GM04504 (cell line): ENCODE results near the gene WDFY2.

Experiments
- DNase-seq: peaks from one replicate; pipeline ENCODE4 v3.0.0-alpha.2; 2012; ENCODE audit warnings: low read depth

The WDFY2 gene

DNA sequence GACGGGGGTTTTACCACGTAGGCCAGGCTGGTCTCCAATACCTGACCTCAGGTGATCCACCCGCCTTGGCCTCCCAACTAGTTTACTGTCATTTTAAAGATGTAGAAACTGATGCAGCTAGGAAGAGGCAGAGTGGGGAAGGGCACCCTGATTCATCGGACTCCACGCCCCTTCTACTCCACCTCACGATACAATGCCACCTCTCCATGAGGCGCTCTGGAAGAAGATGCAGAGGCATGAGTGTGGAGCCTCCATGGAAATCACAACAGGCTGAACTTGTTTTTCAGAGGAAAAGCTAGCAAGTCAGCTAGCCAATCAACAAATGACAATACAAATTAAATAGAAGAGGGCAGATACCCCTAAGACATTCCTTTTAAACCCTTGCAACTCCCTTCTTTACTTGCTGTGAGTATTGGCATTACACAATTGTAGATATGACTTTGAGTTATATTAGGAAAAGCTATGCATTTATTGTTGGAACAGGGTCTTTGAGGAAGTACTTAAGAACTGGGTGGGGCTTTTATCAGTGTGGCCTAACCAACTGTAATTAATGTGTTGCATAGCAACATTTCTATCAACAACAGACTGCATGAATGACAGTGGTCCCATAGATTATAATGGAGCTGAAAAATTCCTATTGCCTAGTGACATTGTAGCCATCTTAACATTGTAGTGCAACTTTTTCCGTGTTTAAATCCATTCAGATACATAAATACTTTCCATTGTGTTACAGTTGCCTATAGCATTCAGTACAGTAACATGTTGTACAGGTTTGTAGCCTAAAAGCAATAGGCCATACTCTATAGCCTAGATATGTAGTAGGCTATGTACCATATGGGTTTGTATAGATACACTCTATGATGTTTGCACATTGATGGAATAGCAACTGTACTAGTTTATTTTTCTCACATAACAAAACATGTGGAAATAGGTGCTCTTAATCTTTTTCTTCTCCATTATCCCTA, 17.6 kb downstream of the WDFY2 start:
- DNase-seq, result no peak

DNA sequence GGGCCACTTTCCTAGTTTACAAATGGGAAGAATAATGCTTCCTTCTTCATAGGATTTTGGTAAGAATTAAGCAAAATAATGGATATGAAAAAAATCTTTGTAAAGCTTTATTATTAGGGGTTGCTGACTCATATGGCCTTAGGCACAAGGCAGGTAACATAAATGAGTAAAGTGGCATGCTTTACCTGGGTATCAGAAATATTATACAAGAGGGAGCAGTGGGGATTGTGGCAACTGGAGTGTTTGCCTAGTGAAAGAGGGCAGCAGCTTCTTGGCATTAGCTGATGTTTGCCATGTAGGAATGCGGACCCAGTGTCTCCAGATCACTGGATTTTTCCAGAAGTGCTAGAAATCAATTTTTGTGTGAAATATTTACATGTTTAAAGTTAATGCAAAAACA, 19.5 kb downstream of the WDFY2 start:
- DNase-seq, result no peak

DNA sequence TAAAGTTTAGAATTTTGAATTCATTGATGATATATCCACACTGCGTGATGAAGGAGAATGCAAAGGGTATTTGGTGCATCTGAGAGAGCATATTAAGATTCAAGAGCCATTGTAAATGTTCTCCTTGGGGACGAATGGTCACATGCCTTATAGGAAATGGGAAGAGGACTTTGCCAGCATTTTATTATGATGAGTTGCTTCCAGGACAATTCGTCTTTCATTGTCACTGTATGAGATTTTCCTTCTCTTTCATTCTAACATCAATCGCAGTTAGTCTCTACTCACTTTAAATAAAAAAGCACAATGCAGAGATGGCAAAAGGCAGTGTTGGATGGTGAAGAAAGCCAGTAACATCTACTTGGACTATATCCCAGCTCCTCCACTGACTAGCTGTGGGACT, 21.4 kb downstream of the WDFY2 start:
- no peak for DNase-seq

DNA sequence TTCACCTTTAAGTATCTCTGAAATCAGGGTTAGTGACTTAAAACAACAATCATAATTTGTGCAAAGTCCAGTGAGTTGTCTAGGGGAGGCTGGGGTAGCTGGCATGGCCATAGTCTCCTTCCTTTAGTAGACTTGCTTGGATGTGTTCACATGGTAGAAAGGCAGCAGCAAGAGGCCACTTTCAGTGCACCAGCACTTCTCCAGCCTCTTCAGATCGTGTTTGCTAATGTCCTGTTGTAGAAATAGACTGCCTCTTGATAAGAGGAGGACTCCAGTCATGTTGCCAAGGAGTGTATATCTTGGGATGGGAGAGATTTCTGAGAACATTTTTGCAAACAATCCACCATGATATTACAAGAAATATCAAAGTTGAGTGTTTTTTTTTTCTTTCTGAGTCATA, 22.9 kb downstream of the WDFY2 start:
- DNase-seq, result no peak

DNA sequence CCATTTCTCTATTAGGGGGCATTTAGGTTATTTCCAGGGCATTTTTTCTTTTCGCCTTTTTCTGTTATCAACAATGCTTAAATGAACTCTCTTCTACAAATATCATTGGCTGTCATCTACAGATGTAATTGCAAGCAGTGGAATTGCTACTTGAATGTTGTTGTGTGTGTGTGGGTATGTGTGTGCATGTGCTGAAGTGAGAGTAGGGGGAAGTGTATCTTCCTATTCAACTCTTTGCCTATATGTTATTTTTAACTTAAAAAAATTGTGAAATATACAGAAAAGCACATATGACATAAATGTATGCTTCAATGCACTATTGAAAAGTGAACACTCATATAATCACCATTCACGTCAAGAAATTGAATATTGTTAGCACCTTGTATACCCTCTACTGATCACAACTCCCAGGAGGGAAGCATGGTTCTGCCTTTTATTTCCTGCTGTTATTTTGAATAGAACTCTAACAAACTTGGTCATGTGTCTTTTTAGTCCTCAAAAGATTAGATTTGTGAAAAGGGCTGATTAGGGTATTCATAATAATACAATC, 24.7 kb downstream of the WDFY2 start:
- no peak for DNase-seq

DNA sequence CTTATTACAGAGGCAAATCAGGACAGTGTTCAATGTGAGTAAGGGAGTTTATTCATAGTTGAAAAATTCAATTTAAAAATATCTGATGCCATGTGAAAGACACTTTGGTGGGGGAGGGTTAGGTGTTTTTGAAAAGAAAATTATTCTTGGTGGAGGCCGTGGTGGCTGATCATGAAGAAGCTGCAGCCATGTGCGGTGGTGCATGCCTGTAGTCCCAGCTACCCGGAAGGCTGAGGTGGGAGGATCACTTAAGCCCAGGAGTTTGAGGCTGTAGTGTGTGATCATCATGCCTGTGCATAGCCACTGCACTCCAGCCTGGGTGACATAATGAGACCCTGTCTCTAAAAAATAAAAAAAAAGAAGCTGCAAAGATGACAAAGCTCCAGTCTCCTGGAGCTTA, 28.6 kb downstream of the WDFY2 start:
- DNase-seq, result no peak

DNA sequence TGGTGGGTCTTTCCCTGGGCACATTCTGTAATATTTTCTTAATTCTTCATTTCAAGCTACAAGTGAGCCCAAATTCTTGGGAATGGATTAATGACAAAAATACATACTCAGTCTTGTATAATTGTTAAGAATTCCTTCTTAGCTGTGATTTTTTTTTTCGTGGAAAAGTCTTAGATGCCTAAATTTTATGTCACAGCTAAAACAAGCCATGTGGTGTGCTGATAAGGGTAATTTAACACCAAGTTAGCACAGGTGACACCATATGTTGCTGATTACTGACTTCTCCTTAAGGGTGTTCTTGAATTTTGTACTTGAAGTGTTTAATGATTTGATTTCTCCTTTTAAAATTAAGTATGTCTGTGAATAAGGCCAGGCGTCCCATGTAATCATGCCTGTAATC, 29.3 kb downstream of the WDFY2 start:
- no peak for DNase-seq

DNA sequence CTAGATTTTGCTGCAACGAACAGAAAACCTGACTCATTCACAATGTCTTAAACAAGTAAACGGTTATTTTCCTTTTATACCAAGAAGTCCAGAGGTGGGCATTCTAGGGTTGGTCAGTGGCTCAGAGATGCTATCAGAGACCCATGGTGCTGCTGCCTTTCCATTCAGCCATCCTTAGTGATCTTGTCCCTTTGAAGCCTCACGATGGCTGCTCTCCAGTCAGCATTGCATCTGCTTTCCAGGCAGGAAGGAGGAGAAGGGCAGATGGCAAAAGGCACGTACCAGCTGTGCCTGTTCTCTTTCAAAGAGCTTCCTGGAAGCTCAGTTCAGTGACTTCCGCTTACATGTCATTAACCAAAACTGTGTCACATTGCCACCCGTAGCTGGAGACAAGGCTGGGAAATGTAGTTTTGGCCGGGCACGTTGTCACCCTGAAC, 30.1 kb downstream of the WDFY2 start:
- no peak for DNase-seq

DNA sequence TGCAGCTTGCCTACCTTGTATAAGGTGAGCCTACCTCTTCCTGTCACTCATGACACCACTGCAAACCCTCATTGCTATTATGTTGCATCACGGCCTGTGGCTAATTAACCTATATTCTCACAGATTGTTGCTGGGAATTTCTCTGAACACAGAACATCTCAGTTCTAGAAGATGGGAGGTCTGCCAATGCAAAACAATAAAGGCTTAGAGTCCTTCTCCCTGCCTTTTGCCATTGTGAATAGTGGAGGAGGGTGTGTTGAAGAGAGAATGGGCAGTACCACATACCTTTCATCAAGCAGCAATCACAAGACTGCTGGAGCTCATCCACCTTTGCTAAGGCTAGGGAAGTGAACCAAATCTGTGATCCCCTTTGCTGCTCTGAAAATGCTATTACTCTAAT, 34.4 kb downstream of the WDFY2 start:
- no peak for DNase-seq

DNA sequence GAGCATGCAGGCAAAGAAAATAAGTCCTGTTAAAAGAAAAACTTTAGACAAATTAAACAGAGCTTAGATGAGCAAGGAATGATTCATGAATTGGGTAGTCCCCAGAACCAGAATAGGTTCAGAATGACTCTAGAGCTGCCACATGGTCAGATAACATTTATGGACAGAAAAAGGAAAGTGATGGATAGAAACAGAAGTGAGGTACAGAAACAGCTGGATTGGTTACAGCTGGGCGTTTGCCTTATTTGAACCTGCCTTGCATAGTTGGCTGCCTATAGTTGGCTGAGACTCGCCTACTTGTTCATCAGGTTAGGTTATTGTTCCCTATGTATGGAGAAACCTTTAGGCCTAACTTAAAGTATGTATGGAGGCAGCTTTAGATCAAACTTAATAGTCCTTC, 35.4 kb downstream of the WDFY2 start:
- DNase-seq, result peak; percentile 66

DNA sequence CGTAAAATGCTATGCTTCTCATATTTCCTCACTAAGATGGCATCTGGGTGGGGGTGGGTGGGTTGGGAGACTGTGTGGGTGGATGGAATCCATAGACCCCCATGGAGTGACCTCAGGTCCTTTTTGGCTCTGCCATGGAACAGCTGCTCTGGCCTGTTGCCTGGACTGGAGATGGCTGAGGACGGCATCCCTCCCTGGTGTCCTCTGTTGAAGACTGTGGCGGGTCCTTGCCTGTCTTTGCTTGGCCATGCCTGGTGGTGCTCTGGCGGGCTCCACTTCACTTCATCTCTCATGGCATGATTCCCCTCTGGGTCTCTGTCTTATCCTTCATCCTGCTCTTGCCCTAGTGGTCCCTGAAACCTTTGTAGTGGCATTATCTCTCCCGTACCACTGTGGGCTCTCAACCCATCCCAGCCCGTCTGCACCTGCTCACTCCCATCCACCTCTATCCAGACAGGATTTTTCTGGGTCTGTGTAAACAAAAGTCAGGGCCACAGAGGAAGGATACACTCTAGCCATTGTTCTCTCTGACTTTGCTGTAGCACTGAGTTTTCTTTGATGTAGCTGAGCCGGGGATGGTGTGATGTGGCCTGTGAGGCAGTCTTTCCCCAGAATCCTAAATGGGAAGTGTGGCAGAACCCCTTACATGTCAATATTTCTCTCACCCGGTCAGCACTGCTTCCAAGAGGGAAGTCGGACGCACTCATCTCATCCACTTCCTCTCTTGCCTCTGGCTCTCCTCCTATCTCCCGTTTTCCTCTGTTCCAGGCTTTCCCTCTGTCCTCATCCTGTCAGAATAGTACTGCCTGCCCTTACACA, 36.1 kb downstream of the WDFY2 start:
- DNase-seq, result no peak

DNA sequence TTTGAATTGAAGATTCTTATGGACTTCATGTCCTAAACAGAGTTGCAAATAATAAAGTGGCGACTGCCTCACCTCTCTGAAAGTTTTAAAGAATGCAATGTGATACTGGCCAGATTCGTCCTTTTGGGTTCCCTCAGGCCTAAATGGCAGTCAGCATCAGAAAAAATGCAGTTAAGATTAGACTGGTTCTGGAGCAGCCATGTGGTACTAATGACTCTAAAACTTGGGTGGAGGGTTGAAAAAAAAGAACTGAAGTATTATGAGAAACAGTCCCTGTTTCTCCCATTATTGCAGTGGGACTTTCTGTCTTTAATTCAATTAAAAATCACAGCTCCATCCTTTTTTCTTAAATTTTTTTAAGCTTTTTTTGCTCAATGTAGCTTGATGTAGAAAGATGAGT, 37.3 kb downstream of the WDFY2 start:
- no peak for DNase-seq

DNA sequence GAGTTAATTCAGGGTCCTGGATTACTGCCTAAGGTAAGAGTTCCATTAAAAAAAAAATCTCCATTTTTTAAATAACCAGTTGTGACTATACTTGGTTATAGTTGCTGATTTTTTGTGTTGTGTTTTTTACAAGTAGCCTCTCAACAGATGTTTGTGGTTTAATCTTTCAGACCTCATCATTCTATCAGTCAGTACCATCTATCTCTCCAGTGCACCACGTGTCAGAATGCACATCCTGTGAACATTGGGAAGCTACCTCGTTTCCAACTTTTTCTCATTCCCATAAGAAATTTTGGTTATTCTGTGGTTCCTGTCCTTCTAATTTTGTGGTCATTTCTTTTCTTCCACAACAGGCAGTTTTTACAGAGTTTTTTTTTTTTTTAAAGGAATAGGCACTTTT, 39.2 kb downstream of the WDFY2 start:
- DNase-seq, result no peak

DNA sequence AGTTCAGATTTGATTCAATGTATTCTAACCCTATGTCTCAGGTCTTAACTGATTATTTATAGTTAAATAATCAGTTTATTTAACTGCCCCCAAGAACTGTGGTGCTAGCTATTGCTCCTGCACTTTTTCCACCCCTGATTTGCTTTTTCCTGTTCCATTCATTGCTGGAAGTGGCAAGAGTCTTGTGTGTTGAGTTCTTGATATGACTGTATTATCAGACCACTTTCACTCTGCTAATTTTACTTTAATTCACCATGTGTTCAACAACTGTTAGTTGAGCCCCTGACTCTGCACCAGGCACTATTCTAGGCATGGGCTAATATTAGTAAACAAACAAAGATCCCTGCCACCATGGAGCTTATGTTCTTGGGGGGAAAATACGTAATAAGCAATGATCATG, 39.9 kb downstream of the WDFY2 start:
- DNase-seq, result no peak

DNA sequence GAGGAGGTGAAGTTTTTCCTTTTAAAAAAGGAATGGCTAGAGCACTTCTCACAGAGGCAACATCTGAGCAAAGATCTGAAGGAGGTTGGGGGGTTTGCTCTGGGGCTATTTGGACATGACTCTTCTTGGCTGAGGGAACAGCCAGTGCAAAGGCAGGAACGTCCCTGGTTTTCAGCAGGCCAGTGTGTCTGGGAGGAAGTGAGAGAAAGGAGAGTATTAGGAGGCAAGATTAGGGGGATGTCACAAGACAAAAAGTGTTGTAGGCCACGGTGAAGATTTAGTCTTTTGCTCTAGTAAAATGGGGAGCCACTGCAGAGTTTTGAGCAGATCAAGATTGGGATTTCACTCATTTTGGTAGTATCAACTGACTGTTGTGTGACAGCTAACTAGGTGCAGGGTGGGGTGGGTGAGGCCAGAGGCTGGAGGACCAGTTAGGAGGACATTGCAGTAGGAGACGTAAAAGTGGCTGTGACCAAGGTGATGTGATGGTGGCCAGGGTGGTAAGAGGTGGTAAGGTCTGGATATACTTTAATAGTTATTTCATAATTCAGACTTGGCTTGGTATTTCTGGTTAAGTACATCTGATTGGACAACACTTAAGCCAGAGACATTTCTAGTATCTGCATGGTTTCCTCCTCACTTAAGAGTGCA, 40.6 kb downstream of the WDFY2 start:
- no peak for DNase-seq

DNA sequence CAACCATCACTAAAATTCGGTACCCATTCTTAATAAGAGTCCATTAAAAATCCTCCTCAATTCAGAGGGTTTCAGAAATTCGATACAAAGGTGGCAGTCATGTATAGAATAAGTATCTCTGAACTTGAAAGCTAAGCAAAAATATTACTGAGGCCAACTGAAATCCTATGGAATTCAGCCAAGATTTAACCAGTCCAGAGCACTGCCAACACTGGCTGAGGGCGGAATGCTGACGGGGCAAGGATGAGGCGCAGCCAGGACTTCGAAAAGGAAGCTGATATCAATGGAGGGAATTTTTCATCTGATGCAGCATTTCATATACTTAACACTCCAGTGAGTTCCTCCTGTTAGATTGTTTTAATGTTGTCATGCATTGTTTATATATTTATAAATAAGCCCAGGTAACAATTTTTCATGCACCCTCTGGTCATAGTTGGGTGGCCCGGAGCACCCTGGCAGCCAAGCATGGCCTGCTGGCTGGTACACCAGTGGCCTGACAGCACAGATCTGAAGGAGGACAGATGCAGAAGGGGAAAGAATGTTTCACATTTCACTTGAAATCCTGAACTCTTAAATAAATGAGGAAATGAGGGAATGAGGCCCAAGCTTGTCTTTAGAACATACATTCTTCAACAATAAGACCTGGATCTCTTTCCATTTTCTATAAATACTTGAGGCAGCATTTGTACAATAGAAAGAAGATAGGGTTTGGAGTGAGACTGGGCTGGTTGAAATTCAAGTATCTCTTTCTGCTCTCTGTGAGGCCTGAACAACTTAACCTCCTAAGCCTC, 41.5 kb downstream of the WDFY2 start:
- DNase-seq, result no peak

DNA sequence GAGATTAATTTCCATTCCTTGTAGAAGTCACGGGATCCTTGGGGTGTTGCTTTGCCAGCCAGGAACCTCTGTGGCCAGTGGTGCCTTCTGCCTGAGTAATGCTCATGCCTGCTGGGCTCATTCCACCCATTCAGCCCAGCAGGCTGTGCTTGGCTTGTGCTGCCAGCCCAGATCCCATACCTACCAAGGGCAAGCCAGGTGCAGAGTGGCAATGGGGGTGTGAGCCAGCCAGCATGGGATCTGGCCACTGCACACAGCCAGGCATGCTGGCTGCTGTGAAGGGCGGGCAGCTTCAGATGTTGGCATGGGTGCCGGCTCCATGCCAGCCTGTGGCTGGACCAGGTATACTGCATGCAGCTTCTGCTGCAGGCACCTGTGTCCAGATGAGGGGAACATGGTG, 42.5 kb downstream of the WDFY2 start:
- DNase-seq, result no peak

DNA sequence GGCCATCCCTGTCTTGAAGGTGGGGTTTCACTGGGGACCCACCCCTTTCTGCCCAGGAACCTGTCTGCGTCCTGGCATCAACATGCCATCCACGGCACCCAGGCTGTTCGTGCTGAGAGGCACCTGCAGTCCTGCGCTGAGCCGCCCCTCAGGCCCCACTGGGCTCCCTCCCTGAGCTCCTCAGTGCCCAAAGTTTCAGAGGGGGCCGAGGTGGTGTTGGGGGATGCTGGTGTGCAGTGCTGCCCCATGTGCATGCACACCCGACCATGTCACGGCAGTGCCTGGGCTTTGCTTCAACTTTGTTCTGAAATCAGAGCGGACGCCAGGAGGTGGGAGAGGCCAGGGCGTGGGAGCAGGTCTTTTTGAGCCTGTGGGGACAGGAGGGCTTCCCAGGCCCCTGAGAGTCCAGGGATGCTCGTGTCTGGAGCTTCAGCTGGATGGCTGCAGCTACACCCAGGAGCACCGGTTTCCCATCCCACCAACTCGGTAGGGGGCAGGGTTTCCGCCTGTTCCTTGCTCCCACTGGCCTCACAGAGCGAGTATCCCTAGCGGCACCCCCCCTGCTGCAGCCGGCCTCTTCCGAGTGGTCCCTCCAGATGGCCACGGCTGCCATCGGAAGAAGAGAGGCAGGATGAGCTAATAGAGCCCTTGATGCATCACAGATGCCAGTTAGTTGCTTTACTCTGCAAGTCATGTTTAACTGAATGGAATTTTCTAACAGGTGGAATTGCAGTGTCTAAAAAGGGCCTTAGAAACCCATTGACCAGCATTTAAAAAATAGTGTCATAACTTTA, 44.0 kb downstream of the WDFY2 start:
- DNase-seq, result no peak

DNA sequence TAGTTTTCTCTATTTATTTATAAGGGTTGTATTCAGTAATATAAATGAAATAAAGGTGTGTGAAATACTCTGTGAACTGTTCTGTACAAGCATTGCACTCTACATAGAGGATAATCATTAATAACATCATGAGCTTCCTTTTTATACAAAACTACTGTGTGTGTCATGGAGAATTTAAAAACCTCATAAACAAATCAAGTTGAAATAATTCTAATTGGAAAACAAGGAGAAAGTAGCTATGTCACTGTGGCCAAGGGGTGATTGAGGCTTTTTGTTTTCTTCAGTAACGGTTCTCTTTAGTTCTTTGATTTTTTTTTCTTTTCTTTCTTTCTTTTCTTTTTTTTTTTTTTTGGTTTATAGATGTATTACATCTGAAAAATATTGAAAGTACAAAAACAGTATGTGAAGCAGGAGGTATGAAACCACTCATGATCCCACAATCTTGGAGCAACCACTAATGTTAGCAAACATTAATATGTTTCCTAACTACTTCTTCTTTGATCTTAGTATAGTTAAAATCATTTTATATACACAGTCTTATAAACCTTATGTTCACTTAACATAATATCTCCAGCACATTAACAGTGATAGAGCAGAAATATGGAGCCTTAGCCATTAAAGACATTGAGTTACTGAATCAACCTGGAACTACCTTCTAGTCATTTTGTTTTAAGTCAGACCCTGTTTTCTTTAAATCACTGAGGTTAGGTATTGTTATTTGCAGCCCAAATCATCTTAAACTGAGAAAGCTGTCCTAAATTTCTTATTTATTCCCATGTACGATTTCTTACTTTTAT, 45.4 kb downstream of the WDFY2 start:
- no peak for DNase-seq

DNA sequence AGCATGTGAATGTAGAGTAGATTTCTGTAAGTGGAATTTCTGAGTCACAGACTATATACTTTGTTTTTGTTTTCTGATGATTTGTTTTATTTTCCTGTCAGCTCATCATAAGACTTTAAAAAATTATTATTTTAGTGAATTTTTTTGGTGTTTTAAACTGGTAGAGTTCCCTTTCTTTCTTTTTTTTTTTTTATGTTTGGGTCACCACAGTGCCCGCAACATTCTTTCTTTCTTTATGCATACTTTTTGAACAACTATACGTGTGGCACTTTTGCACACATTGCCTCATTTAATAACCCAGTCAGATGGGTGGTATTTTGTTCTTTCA, 46.0 kb downstream of the WDFY2 start:
- DNase-seq, result no peak
